HepG2 (cell line): ENCODE measurements around the gene AFG1L. TPM values are rescaled to one million over a fixed set of nuclear protein-coding genes. Genes with fewer than 3 reads are reported as not detected.

Experiments used
- AGO1 ChIP-seq: fragments of 200-400 bp; formaldehyde crosslinking; IDR thresholded peaks from 2 replicates; pipeline ENCODE4 v1.6.1; 2017; ENCODE audit warnings: mild to moderate bottlenecking, low read depth, low read length, moderate library complexity; ENCODE audit not compliant: poor library complexity, severe bottlenecking
- ATAD3A ChIP-seq: sonication (generic); formaldehyde crosslinking; IDR thresholded peaks from 2 replicates; pipeline ENCODE4 v1.4.0; 2020; ENCODE audit warnings: missing genetic modification reagents
- BORCS8-MEF2B ChIP-seq: sonication (generic); formaldehyde crosslinking; IDR thresholded peaks from 2 replicates; pipeline ENCODE4 v1.8.0; 2022; ENCODE audit warnings: mild to moderate bottlenecking, missing genetic modification reagents
- ESRRA ChIP-seq: sonication (generic); formaldehyde crosslinking; IDR thresholded peaks from 2 replicates; pipeline ENCODE4 v1.5.1; 2020; ENCODE audit warnings: mild to moderate bottlenecking, low read depth, missing genetic modification reagents
- GZF1 ChIP-seq: sonication (generic); formaldehyde crosslinking; IDR thresholded peaks from 2 replicates; pipeline ENCODE4 v1.5.1; 2020; ENCODE audit warnings: mild to moderate bottlenecking, missing genetic modification reagents
- JARID2 ChIP-seq: sonication (generic); formaldehyde crosslinking; IDR thresholded peaks from 2 replicates; pipeline ENCODE4 v1.8.1; 2023; ENCODE audit warnings: missing genetic modification reagents, inconsistent platforms; ENCODE audit not compliant: insufficient replicate concordance
- LCORL ChIP-seq, 2 experiments: fragments of 450-650 bp in 1 of 2; sonication (generic) in 1 of 2; formaldehyde crosslinking in 1 of 2; IDR thresholded peaks; 2 replicates each; pipeline versions ENCODE4 v1.5.0 to v1.6.1; 2017 to 2020; ENCODE audit warnings: antibody characterized with exemption in 1 of 2, missing genetic modification reagents in 1 of 2
- MAFG ChIP-seq: sonication (generic); formaldehyde crosslinking; IDR thresholded peaks from 2 replicates; pipeline ENCODE4 v1.5.1; 2020; ENCODE audit warnings: mild to moderate bottlenecking, missing genetic modification reagents
- MTA1 ChIP-seq: sonication (generic); formaldehyde crosslinking; IDR thresholded peaks from 2 replicates; pipeline ENCODE4 v1.4.0; 2020; ENCODE audit warnings: missing genetic modification reagents, mild to moderate bottlenecking, borderline replicate concordance
- MTF2 ChIP-seq: sonication (generic); formaldehyde crosslinking; IDR thresholded peaks from 2 replicates; pipeline ENCODE4 v1.5.0; 2020; ENCODE audit warnings: missing genetic modification reagents, borderline replicate concordance
- RBFOX2 ChIP-seq: fragments of 200-400 bp; formaldehyde crosslinking; IDR thresholded peaks from 2 replicates; pipeline ENCODE4 v1.6.1; 2017; ENCODE audit warnings: low read depth, mild to moderate bottlenecking, low read length
- SMAD9 ChIP-seq: sonication (generic); formaldehyde crosslinking; IDR thresholded peaks from 2 replicates; pipeline ENCODE4 v1.5.1; 2020; ENCODE audit warnings: mild to moderate bottlenecking, missing genetic modification reagents
- SNAI1 ChIP-seq: sonication (generic); formaldehyde crosslinking; IDR thresholded peaks from 2 replicates; pipeline ENCODE4 v1.5.0; 2020; ENCODE audit warnings: mild to moderate bottlenecking, missing genetic modification reagents, borderline replicate concordance
- TOE1 ChIP-seq: sonication (generic); formaldehyde crosslinking; IDR thresholded peaks from 2 replicates; pipeline ENCODE4 v1.4.0; 2020; ENCODE audit warnings: mild to moderate bottlenecking, missing genetic modification reagents
- ZBTB3 ChIP-seq: sonication (generic); formaldehyde crosslinking; IDR thresholded peaks from 2 replicates; pipeline ENCODE4 v1.4.0; 2020; ENCODE audit warnings: low read depth, mild to moderate bottlenecking, moderate library complexity, missing genetic modification reagents, borderline replicate concordance
- ZBTB7A ChIP-seq: sonication (generic); formaldehyde crosslinking; IDR thresholded peaks from 2 replicates; pipeline ENCODE4 v1.8.0; 2022; ENCODE audit warnings: mild to moderate bottlenecking, missing genetic modification reagents
- ZBTB7B ChIP-seq: sonication (generic); formaldehyde crosslinking; IDR thresholded peaks from 2 replicates; pipeline ENCODE4 v1.4.0; 2020; ENCODE audit warnings: missing genetic modification reagents
- ZIK1 ChIP-seq: sonication (generic); formaldehyde crosslinking; IDR thresholded peaks from 2 replicates; pipeline ENCODE4 v1.5.0; 2020; ENCODE audit warnings: mild to moderate bottlenecking, low read depth, missing genetic modification reagents, borderline replicate concordance
- ZNF354B ChIP-seq: sonication (generic); formaldehyde crosslinking; IDR thresholded peaks from 2 replicates; pipeline ENCODE4 v1.8.0; 2022; ENCODE audit warnings: mild to moderate bottlenecking, missing genetic modification reagents
- ZNF543 ChIP-seq: sonication (generic); formaldehyde crosslinking; IDR thresholded peaks from 2 replicates; pipeline ENCODE4 v1.4.0; 2020; ENCODE audit warnings: mild to moderate bottlenecking, missing genetic modification reagents
- ZNF563 ChIP-seq: sonication (generic); formaldehyde crosslinking; IDR thresholded peaks from 2 replicates; pipeline ENCODE4 v1.8.0; 2022; ENCODE audit warnings: mild to moderate bottlenecking, moderate library complexity, missing genetic modification reagents
- polyA plus RNA-seq, 8 experiments: library from polyadenylated mRNA; depleted of rRNA in 3 of 8; stranded (reverse) in 7 of 8; unstranded in 1 of 8; fragments of >200 nt; fragmentation: Illumina TruSeq in 4 of 8; extraction: Trizol in 4 of 8; gene quantifications; 2 replicates each; pipeline versions ENCODE4 v1.2.1 to v1.2.3, GENCODE V29; 2011 to 2016; ENCODE audit warnings: low read depth in 4 of 8, missing spikeins in 1 of 8, mixed read lengths in 1 of 8; ENCODE audit not compliant: insufficient read depth in 1 of 8
- total RNA-seq, 5 experiments: library from RNA; depleted of rRNA; stranded (reverse); fragments of >200 nt; fragmentation: Illumina TruSeq; extraction: Trizol; gene quantifications; 2 replicates each; pipeline ENCODE4 v1.2.3, GENCODE V29; 2016; ENCODE audit warnings: low read depth in 1 of 5
- TF ChIP-seq, protein P1 (sequence below): sonication (generic); formaldehyde crosslinking; IDR thresholded peaks from 2 replicates; pipeline ENCODE4 v1.4.0; 2020; ENCODE audit warnings: missing genetic modification reagents, borderline replicate concordance
- TF ChIP-seq, protein P2 (sequence below): sonication (generic); formaldehyde crosslinking; IDR thresholded peaks from 2 replicates; pipeline ENCODE4 v1.5.1; 2020; ENCODE audit warnings: missing genetic modification reagents, mild to moderate bottlenecking, borderline replicate concordance
- TF ChIP-seq, protein P3 (sequence below): fragments of 450-650 bp; IDR thresholded peaks from 2 replicates; pipeline ENCODE4 v1.6.1; 2017
- TF ChIP-seq, protein P4 (sequence below): sonication (generic); formaldehyde crosslinking; IDR thresholded peaks from 2 replicates; pipeline ENCODE4 v1.4.0; 2020; ENCODE audit warnings: missing genetic modification reagents

The AFG1L gene
- total and polyA plus RNA-seq, 2 of the 13 experiments (the other 11 are each of a cell fraction or from before 2014, with no cell fraction given): 3.1 to 14.0 TPM

DNA sequence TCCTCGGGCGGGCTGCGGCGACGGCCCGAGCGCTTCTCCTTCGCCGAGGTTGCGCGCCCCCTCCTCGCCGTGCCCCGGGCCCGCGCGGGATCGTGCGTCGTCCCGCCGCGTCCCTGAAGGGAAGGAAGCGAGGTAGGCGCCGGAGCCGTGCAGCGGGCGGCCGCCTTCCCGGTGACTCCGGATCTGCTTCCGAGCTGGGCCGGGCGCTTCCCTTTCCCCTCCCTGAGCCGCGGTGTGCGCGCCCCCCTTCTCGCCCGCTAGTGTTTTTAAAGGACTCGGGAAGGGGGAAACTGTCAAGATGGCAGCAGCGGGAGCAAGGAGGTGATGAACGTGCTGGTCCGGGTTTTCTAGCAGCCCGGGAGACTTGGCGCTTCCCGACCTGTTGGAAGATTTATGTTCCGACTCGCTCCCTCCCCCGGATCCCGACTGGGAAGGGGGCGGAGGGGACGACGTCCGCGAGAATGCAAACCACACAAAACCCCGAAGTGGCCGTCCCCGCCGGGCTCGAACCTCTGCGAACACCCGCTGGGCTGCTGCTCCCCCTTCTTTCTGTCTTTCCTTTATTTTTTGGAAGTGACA, 265.1 kb downstream of the AFG1L start (continued):
- TF ChIP-seq, protein P1, sequence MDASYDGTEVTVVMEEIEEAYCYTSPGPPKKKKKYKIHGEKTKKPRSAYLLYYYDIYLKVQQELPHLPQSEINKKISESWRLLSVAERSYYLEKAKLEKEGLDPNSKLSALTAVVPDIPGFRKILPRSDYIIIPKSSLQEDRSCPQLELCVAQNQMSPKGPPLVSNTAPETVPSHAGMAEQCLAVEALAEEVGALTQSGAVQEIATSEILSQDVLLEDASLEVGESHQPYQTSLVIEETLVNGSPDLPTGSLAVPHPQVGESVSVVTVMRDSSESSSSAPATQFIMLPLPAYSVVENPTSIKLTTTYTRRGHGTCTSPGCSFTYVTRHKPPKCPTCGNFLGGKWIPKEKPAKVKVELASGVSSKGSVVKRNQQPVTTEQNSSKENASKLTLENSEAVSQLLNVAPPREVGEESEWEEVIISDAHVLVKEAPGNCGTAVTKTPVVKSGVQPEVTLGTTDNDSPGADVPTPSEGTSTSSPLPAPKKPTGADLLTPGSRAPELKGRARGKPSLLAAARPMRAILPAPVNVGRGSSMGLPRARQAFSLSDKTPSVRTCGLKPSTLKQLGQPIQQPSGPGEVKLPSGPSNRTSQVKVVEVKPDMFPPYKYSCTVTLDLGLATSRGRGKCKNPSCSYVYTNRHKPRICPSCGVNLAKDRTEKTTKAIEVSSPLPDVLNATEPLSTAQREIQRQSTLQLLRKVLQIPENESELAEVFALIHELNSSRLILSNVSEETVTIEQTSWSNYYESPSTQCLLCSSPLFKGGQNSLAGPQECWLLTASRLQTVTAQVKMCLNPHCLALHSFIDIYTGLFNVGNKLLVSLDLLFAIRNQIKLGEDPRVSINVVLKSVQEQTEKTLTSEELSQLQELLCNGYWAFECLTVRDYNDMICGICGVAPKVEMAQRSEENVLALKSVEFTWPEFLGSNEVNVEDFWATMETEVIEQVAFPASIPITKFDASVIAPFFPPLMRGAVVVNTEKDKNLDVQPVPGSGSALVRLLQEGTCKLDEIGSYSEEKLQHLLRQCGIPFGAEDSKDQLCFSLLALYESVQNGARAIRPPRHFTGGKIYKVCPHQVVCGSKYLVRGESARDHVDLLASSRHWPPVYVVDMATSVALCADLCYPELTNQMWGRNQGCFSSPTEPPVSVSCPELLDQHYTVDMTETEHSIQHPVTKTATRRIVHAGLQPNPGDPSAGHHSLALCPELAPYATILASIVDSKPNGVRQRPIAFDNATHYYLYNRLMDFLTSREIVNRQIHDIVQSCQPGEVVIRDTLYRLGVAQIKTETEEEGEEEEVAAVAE (CRISPR knock-in tag): no peak
- TF ChIP-seq RBFOX2 (peak; percentile 83), ZNF354B (no peak), GZF1 (no peak), AGO1 (no peak), ZNF543 (CRISPR knock-in tag) (no peak), MTF2 (no peak), JARID2 (CRISPR knock-in tag) (no peak), ATAD3A (CRISPR knock-in tag) (no peak), MAFG (no peak), ZBTB7A (CRISPR knock-in tag) (no peak), ZNF563 (no peak), TOE1 (CRISPR knock-in tag) (no peak), ZBTB7B (CRISPR knock-in tag) (0 out of 2 replicates have a peak, but pooled peaks have one; percentile 31), LCORL (IDR thresholded peaks at IDR 0.05) (no peak), LCORL (CRISPR knock-in tag; IDR thresholded peaks at IDR 0.05) (peak; percentile 6; the same call in 1 of the 2 replicates), SMAD9 (CRISPR knock-in tag) (no peak), SNAI1 (CRISPR knock-in tag) (peak; percentile 31; the same call in 1 of the 2 replicates), MTA1 (no peak), ZIK1 (no peak), BORCS8-MEF2B (CRISPR knock-in tag) (0 out of 2 replicates have a peak, but pooled peaks have one; percentile 6), ESRRA (CRISPR knock-in tag) (no peak), ZBTB3 (CRISPR knock-in tag) (no peak)
- TF ChIP-seq, protein P2, sequence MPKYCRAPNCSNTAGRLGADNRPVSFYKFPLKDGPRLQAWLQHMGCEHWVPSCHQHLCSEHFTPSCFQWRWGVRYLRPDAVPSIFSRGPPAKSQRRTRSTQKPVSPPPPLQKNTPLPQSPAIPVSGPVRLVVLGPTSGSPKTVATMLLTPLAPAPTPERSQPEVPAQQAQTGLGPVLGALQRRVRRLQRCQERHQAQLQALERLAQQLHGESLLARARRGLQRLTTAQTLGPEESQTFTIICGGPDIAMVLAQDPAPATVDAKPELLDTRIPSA (CRISPR knock-in tag): no peak
- TF ChIP-seq, protein P3, sequence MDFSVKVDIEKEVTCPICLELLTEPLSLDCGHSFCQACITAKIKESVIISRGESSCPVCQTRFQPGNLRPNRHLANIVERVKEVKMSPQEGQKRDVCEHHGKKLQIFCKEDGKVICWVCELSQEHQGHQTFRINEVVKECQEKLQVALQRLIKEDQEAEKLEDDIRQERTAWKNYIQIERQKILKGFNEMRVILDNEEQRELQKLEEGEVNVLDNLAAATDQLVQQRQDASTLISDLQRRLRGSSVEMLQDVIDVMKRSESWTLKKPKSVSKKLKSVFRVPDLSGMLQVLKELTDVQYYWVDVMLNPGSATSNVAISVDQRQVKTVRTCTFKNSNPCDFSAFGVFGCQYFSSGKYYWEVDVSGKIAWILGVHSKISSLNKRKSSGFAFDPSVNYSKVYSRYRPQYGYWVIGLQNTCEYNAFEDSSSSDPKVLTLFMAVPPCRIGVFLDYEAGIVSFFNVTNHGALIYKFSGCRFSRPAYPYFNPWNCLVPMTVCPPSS: no peak
- TF ChIP-seq, protein P4, sequence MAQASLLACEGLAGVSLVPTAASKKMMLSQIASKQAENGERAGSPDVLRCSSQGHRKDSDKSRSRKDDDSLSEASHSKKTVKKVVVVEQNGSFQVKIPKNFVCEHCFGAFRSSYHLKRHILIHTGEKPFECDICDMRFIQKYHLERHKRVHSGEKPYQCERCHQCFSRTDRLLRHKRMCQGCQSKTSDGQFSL (CRISPR knock-in tag): no peak
